HepG2 (cell line): ENCODE data around the gene CC2D1B. TPM values are rescaled to one million over a fixed set of nuclear protein-coding genes. Genes with fewer than 3 reads are reported as not detected.
A peak's percentile ranks its signal among the peaks of the same experiment; 100 is the strongest.

ENCODE experiments used
- AFF4 ChIP-seq: sonication (generic); formaldehyde crosslinking; IDR thresholded peaks from 2 replicates; pipeline ENCODE4 v1.4.0; 2020; ENCODE audit warnings: missing genetic modification reagents
- BRCA1 ChIP-seq: sonication (generic); formaldehyde crosslinking; IDR thresholded peaks from 2 replicates; pipeline ENCODE4 v1.4.0; 2020; ENCODE audit warnings: missing genetic modification reagents
- HDAC1 ChIP-seq: sonication (generic); formaldehyde crosslinking; IDR thresholded peaks from 2 replicates; pipeline ENCODE4 v1.5.1; 2020; ENCODE audit warnings: mild to moderate bottlenecking, missing genetic modification reagents
- LRRFIP1 ChIP-seq: sonication (generic); formaldehyde crosslinking; conservative IDR thresholded peaks from 2 replicates; pipeline ENCODE4 v1.4.0; 2020; ENCODE audit warnings: missing genetic modification reagents
- MNT ChIP-seq: fragments of 450-650 bp; IDR thresholded peaks from 2 replicates; pipeline ENCODE4 v1.6.1; 2016
- NKX3-1 ChIP-seq: sonication (generic); formaldehyde crosslinking; IDR thresholded peaks from 2 replicates; pipeline ENCODE4 v1.5.0; 2020; ENCODE audit warnings: missing genetic modification reagents
- PBX3 ChIP-seq: sonication (generic); formaldehyde crosslinking; IDR thresholded peaks from 2 replicates; pipeline ENCODE4 v1.8.1; 2023; ENCODE audit warnings: missing genetic modification reagents, inconsistent platforms, borderline replicate concordance
- PPARG ChIP-seq: conservative IDR thresholded peaks from 2 replicates; pipeline ENCODE4 v1.6.1; 2016; ENCODE audit warnings: missing biosample characterization, missing genetic modification reagents
- SRF ChIP-seq: IDR thresholded peaks from 2 replicates; pipeline ENCODE4 v1.6.1; 2011; ENCODE audit warnings: mild to moderate bottlenecking, low read depth, low read length, moderate library complexity
- U2AF2 ChIP-seq: fragments of 200-400 bp; formaldehyde crosslinking; IDR thresholded peaks from 2 replicates; pipeline ENCODE4 v1.6.1; 2017; ENCODE audit warnings: low read depth, mild to moderate bottlenecking, low read length
- ZBED4 ChIP-seq: sonication (generic); formaldehyde crosslinking; IDR thresholded peaks from 2 replicates; pipeline ENCODE4 v1.4.0; 2020; ENCODE audit warnings: missing genetic modification reagents, borderline replicate concordance
- ZFP1 ChIP-seq: IDR thresholded peaks from 2 replicates; pipeline ENCODE4 v1.6.1; 2016
- ZMYM4 ChIP-seq: sonication (generic); formaldehyde crosslinking; IDR thresholded peaks from 2 replicates; pipeline ENCODE4 v1.8.1; 2023; ENCODE audit warnings: mild to moderate bottlenecking, missing genetic modification reagents
- ZNF607 ChIP-seq: sonication (generic); formaldehyde crosslinking; IDR thresholded peaks from 2 replicates; pipeline ENCODE4 v1.5.1; 2020; ENCODE audit warnings: missing genetic modification reagents, mild to moderate bottlenecking, borderline replicate concordance
- polyA plus RNA-seq, 8 experiments: library from polyadenylated mRNA; depleted of rRNA in 3 of 8; stranded (reverse) in 7 of 8; unstranded in 1 of 8; fragments of >200 nt; fragmentation: Illumina TruSeq in 4 of 8; extraction: Trizol in 4 of 8; gene quantifications; 2 replicates each; pipeline versions ENCODE4 v1.2.1 to v1.2.3, GENCODE V29; 2011 to 2016; ENCODE audit warnings: low read depth in 4 of 8, missing spikeins in 1 of 8, mixed read lengths in 1 of 8; ENCODE audit not compliant: insufficient read depth in 1 of 8
- total RNA-seq, 5 experiments: library from RNA; depleted of rRNA; stranded (reverse); fragments of >200 nt; fragmentation: Illumina TruSeq; extraction: Trizol; gene quantifications; 2 replicates each; pipeline ENCODE4 v1.2.3, GENCODE V29; 2016; ENCODE audit warnings: low read depth in 1 of 5

CC2D1B gene
- total and polyA plus RNA-seq, 2 of the 13 experiments (the other 11 are each of a cell fraction or from before 2014, with no cell fraction given), result 7.2 to 19.2 TPM

- TF ChIP-seq LRRFIP1 (CRISPR knock-in tag) (no peak), ZMYM4 (CRISPR knock-in tag) (peak; percentile 80), ZNF607 (CRISPR knock-in tag) (peak; percentile 21; the same call in 1 of the 2 replicates), BRCA1 (CRISPR knock-in tag) (peak; percentile 87; the same call in 1 of the 2 replicates), ZFP1 (CRISPR knock-in tag) (no peak), U2AF2 (no peak), AFF4 (CRISPR knock-in tag) (no peak), SRF (no peak), NKX3-1 (CRISPR knock-in tag) (peak; percentile 87; the same call in 1 of the 2 replicates), ZBED4 (peak; percentile 35; the same call in 1 of the 2 replicates), HDAC1 (peak; percentile 91), MNT (peak; percentile 87), PBX3 (CRISPR knock-in tag) (0 out of 2 replicates have a peak, but pooled peaks have one; percentile 74), PPARG (CRISPR knock-in tag) (peak; percentile 15; the same call in 1 of the 2 replicates)
Measured at GRCh38 chr1:52365746-52366516, at the start of gene CC2D1B (continued).
